K562 (cell line): ENCODE measurements around the gene ZDHHC8. TPM values are rescaled to one million over a fixed set of nuclear protein-coding genes. Genes with fewer than 3 reads are reported as not detected.

Experiments
- CAMTA2 ChIP-seq: fragments of 250-450 bp; sonication (Bioruptor Pico); conservative IDR thresholded peaks from 2 replicates; pipeline ENCODE4 v1.5.1; 2022
- CBX2 ChIP-seq: fragments of 200-600 bp; sonication (generic); IDR thresholded peaks from one replicate; pipeline ENCODE4 v1.6.1; 2012; ENCODE audit warnings: mild to moderate bottlenecking, low read length, inconsistent platforms; ENCODE audit not compliant: insufficient read depth, poor library complexity, severe bottlenecking
- EP400 ChIP-seq: fragments of 450-650 bp; IDR thresholded peaks from 2 replicates; pipeline ENCODE4 v1.6.1; 2017; ENCODE audit warnings: antibody characterized with exemption, mild to moderate bottlenecking, moderate library complexity
- ESRRA ChIP-seq: fragments of 450-650 bp; IDR thresholded peaks from 2 replicates; pipeline ENCODE4 v1.6.1; 2014; ENCODE audit warnings: low read depth, mild to moderate bottlenecking, moderate library complexity, borderline replicate concordance
- HNRNPK ChIP-seq: fragments of 200-400 bp; formaldehyde crosslinking; IDR thresholded peaks from one replicate; pipeline ENCODE4 v1.6.1; 2018; ENCODE audit warnings: mild to moderate bottlenecking, low read depth, low read length; ENCODE audit not compliant: poor library complexity, severe bottlenecking
- NCOA2 ChIP-seq, 2 experiments: fragments of 450-650 bp; IDR thresholded peaks; 2 replicates each; pipeline ENCODE4 v1.6.1; 2018; ENCODE audit warnings: mild to moderate bottlenecking in 2 of 2, moderate library complexity in 1 of 2; ENCODE audit not compliant: partially characterized antibody in 2 of 2
- POLR2G ChIP-seq: fragments of 200-400 bp; formaldehyde crosslinking; IDR thresholded peaks from 2 replicates; pipeline ENCODE4 v1.6.1; 2017; ENCODE audit warnings: low read depth, mild to moderate bottlenecking, antibody characterized with exemption, low read length, moderate library complexity
- SIX5 ChIP-seq, 2 experiments: IDR thresholded peaks; 2 replicates each; pipeline ENCODE4 v1.6.1; 2011; ENCODE audit warnings: low read length in 2 of 2, borderline replicate concordance in 1 of 2, low read depth in 1 of 2, mild to moderate bottlenecking in 1 of 2, moderate library complexity in 1 of 2; ENCODE audit not compliant: insufficient read depth in 1 of 2
- ZBTB11 ChIP-seq, 3 experiments: fragments of 200-800 bp in 1 of 3; fragments of 250-450 bp in 1 of 3; fragments of 450-650 bp in 1 of 3; sonication (Bioruptor Pico) in 1 of 3; sonication (Bioruptor generic) in 1 of 3; formaldehyde crosslinking in 1 of 3; IDR thresholded peaks; 2 replicates each; pipeline versions ENCODE4 v1.6.1 to v1.8.0; 2016 to 2022; ENCODE audit warnings: mild to moderate bottlenecking in 2 of 3, missing genetic modification characterization in 2 of 3, missing compliant biosample characterization in 1 of 3, moderate library complexity in 1 of 3
- ZBTB40 ChIP-seq, 2 experiments: fragments of 450-650 bp in 1 of 2; sonication (generic) in 1 of 2; formaldehyde crosslinking in 1 of 2; IDR thresholded peaks; 2 replicates each; pipeline versions ENCODE4 v1.7.1 to v1.9.0; 2016 to 2022; ENCODE audit warnings: inconsistent platforms in 1 of 2, mild to moderate bottlenecking in 1 of 2, missing genetic modification reagents in 1 of 2
- ZNF175 ChIP-seq: fragments of 200-800 bp; sonication (Bioruptor generic); IDR thresholded peaks from 2 replicates; pipeline ENCODE4 v1.6.1; 2016; ENCODE audit warnings: low read depth, mild to moderate bottlenecking, missing genetic modification characterization, missing compliant biosample characterization
- ZNF23 ChIP-seq: fragments of 250-450 bp; sonication (Bioruptor Pico); IDR thresholded peaks from 2 replicates; pipeline ENCODE4 v1.4.0; 2020; ENCODE audit warnings: mild to moderate bottlenecking
- polyA plus RNA-seq, 8 experiments: library from polyadenylated mRNA; depleted of rRNA in 4 of 8; stranded (reverse) in 5 of 8; unstranded in 3 of 8; fragments of >200 nt; fragmentation: Nextera tagmentation in 2 of 8; fragmentation: Illumina TruSeq in 1 of 8; extraction: Ambion mirVana in 2 of 8; extraction: Trizol in 1 of 8; gene quantifications; 2 replicates each; pipeline versions ENCODE4 v1.2.1 to v1.2.3, GENCODE V29; 2011 to 2014; ENCODE audit warnings: inconsistent platforms in 1 of 8, missing spikeins in 1 of 8
- total RNA-seq, 7 experiments: library from RNA; depleted of rRNA in 6 of 7; stranded (reverse); fragments of >200 nt in 6 of 7; fragmentation: Illumina TruSeq in 2 of 7; extraction: Trizol in 2 of 7; gene quantifications; 2 replicates each; pipeline versions ENCODE4 v1.2.1 to v1.2.3, GENCODE V29; 2011 to 2021; ENCODE audit warnings: low replicate concordance in 1 of 7

The ZDHHC8 gene
- total and polyA plus RNA-seq, 9 of the 15 experiments (the other 6 are each of a cell fraction or from before 2014, with no cell fraction given) = 0.04 to 109 (median 16.4) TPM

- no peak for TF ChIP-seq CBX2
- TF ChIP-seq ZBTB40 (IDR thresholded peaks at IDR 0.05) = no peak
- peak; percentile 54; the same call in 1 of the 2 replicates for TF ChIP-seq ZBTB40 (CRISPR knock-in tag; IDR thresholded peaks at IDR 0.05)
- TF ChIP-seq EP400 = no peak
- peak; percentile 58 for TF ChIP-seq POLR2G
- TF ChIP-seq ZNF175 (CRISPR knock-in tag) = no peak
- TF ChIP-seq ESRRA = no peak
- TF ChIP-seq HNRNPK = no peak
- 0 out of 6 replicates have a peak, but pooled peaks of 1 of the 3 experiments have one; percentile 7 for TF ChIP-seq ZBTB11 (CRISPR knock-in tag; IDR thresholded peaks at IDR 0.05)
- no peak for TF ChIP-seq ZNF23 (CRISPR knock-in tag)
- no peak for TF ChIP-seq SIX5 (IDR thresholded peaks at IDR 0.05; ENCODE audit: borderline replicate concordance in 1 of 2, insufficient read depth in 1 of 2, low read depth in 1 of 2, low read length in 2 of 2)
- no peak for TF ChIP-seq NCOA2 (IDR thresholded peaks at IDR 0.05; ENCODE audit: partially characterized antibody in 2 of 2)
- no peak for TF ChIP-seq CAMTA2 (CRISPR knock-in tag)
Observed at GRCh38 chr22:20147237-20147988, 15.8 kb downstream of the ZDHHC8 start (continued).
